Activated CD8-positive, alpha-beta memory T cell treated with anti-CD3 and anti-CD28 coated beads for 36 hours (primary cell): ENCODE data around the gene FAM53B. TPM values are rescaled to one million over a fixed set of nuclear protein-coding genes. Genes with fewer than 3 reads are reported as not detected.

Source experiments
- CTCF ChIA-PET: fragments of 350-600 bp; sonication (Branson Sonifier 250); formaldehyde crosslinking; loops from one replicate; lab custom pipeline; 2021; ENCODE audit warnings: antibody characterized with exemption; lab: Charles Lee
- POLR2A ChIA-PET: fragments of 350-600 bp; sonication (Branson Sonifier 250); formaldehyde crosslinking; loops from one replicate; lab custom pipeline; 2021; ENCODE audit warnings: antibody characterized with exemption; lab: Charles Lee
- total RNA-seq, 2 experiments: library from RNA; stranded (reverse); gene quantifications; one replicate each; pipeline ENCODE4 v1.2.3, GENCODE V29; 2021

FAM53B gene
- total RNA-seq, 2 experiments from 2014 or later, result 20.6 to 21.5 TPM

- CTCF ChIA-PET, result interaction anchor here (1.2 to 14.5 kb wide), 8 partner anchors 8 to 49 kb away, joined by 3 to 146 read pairs (median 6); no protein-coding TSS in a partner anchor
- POLR2A ChIA-PET, result interaction anchor here (0.7 to 3.6 kb wide), 12 partner anchors 9 to 83 kb away, joined by 3 to 51 read pairs (median 6); no protein-coding TSS in a partner anchor
Measured at GRCh38 chr10:124697443-124697836, 46.7 kb downstream of the FAM53B start.

- ChIA-PET CTCF (interaction anchor here (1.3 to 14.5 kb wide), 9 partner anchors 8 to 49 kb away, joined by 3 to 146 read pairs (median 5); no protein-coding TSS in a partner anchor), POLR2A (interaction anchor here (0.7 to 3.6 kb wide), 14 partner anchors 8 to 105 kb away, joined by 3 to 51 read pairs (median 4); partner anchors contain the start of gene ABRAXAS2)
Measured at GRCh38 chr10:124696446-124697392, 47.5 kb downstream of the FAM53B start.

GRCh38 chr10:124695259-124695658, 48.9 kb downstream of the FAM53B start:
- ChIA-PET POLR2A (interaction anchor here (2.9 to 3.6 kb wide), 2 partner anchors 23 to 28 kb away, joined by 10 to 51 read pairs; no protein-coding TSS in a partner anchor), CTCF (interaction anchor here (14.5 kb wide), 1 partner anchor 22 kb away, joined by 146 read pairs; no protein-coding TSS in a partner anchor)

DNA sequence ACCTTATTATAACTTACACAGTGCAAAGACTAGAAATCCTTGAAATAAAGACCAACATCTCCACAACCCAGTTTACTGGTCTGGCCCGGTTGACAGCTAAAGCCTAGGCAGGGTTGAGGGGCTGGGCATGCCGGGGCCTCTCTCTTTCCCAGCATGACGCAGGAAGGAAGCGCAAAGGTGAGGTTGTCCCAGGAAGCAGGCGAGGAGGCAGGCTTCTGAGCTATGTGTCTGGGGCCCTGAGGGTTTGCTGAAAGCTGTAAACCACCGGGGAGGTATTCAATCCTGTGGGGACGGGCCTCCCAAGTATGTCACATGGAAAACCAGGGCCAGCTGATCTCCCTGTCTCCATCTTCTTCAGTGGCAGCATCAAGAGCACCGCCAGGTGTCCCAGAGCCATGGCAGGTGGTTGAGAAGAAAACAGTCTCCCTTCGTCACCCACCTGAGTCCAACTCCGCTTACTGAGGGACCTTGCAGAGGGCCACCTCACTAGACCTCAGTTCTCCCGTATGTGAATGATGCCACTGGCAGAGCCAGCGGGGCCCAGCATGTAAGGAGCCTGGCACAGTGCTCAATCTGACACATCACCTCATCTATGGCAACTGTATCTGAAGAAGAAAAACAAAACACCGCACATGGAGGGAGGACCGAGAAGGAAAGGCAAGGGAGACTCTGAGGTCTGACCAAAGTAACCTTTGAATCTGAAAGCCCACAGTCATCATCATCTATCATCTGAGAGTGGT, 49.5 kb downstream of the FAM53B start:
- ChIA-PET CTCF (interaction anchor here (1.4 to 8.1 kb wide), 3 partner anchors 23 to 47 kb away, joined by 4 to 77 read pairs (median 8); no protein-coding TSS in a partner anchor), POLR2A (interaction anchor here (0.7 to 2.9 kb wide), 2 partner anchors 21 to 24 kb away, joined by 4 to 15 read pairs; no protein-coding TSS in a partner anchor)

DNA sequence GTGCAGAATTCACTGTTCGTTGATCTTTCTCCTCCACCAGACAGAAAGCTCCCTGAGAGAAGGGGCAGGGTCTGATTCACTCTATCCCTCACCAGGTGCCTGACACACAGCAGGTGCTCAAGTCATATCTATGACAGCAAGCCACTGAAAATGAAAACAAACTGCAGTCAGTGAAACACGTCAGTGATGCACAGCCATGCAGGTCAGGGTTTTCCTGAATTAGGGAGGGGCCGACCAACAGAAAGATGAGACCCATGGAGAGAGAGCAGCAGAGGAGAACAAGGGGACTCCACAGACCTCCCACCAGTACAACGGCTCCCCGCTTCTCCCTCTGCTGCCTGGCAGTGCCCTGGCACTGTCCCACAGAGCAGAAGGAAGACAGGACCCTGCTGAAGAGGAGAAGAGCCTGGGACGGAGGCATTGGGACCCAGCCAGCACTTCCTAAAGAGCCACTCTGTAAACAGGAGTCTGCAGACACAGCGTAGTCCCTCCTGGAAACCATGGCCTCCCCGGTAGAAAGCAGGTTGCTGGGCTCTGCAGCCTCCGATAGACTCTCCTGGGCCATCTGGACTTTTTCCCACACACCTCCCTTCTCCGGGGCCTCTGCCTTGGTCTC, 50.3 kb downstream of the FAM53B start:
- ChIA-PET POLR2A (interaction anchor here (2.9 kb wide), 1 partner anchor 24 kb away, joined by 15 read pairs; no protein-coding TSS in a partner anchor), CTCF (interaction anchor here (1.1 to 8.1 kb wide), 5 partner anchors 10 to 46 kb away, joined by 3 to 77 read pairs (median 5); no protein-coding TSS in a partner anchor)

DNA sequence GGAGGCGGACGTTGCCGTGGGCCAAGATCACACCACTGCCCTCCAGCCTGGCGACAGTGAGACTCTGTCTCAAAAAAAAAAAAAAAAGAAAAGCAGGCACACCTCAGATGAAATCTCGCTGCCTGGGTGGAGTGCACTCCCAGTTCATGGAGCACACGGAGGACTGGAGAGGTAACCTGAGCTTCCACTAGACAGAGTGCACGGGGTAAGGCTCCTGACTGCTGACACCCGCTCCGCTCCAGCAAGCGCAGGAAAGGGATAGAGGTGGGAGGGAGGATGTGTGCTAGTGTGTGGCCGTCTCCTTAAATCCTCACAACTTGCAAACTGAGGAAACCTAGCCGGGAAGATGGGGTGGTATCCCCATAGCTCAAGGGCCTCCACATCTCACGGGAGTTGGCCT, 50.8 kb downstream of the FAM53B start:
- ChIA-PET CTCF (interaction anchor here (0.9 to 8.1 kb wide), 6 partner anchors 9 to 46 kb away, joined by 3 to 77 read pairs (median 4); no protein-coding TSS in a partner anchor), POLR2A (interaction anchor here (2.9 kb wide), 1 partner anchor 25 kb away, joined by 15 read pairs; no protein-coding TSS in a partner anchor)

DNA sequence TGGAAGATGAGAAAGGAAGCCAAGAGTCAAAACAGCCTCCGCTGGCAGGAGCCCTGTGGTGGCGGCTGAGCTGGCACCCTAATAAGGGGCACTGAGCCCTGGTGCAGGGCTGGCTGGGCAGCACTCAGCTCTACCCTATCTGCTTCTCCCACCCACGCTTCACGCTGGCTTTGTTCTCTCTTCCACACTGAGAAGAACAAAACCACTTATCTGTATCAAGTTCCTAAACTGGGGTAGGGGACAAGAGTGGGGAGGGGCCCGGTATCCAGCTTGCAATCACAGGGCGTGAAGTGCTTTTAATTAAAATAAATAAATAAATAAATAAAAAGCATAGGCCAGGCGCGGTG, 52.1 kb downstream of the FAM53B start:
- CTCF ChIA-PET, result interaction anchor here (1.0 to 8.1 kb wide), 3 partner anchors 25 to 48 kb away, joined by 3 to 77 read pairs (median 3); no protein-coding TSS in a partner anchor

DNA sequence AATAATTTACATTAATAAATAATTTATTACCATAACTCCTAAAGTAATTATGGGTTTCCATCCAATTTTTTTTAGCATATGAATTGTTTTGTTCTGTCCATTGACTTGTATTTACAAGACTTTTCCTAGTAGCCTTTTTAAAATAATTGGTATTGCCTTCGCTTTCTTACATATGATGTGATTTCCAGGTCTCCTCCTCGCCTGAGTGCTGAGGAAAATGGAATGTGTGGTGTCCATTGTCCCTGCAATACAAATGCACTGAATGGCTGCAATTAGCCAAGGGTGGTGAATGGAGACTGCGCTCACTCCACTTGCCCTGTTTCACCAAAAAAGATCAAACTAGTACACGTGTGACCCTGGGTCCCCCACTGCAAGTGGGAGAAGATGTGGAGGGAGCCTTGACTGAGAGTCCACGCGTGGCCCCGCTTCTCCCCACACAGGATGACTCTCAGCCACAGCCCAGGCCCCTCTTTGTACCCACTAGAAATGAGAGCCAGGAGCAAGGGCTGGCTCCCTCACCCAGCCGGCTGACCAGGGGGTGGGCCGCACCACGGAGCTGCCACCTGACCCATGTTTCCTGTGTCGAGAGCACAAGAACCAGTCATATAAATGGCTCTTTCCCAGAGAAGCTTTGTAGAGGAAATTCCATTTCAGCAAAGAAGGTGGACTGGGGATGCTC, 52.6 kb downstream of the FAM53B start:
- ChIA-PET CTCF (interaction anchor here (0.9 to 8.1 kb wide), 5 partner anchors 16 to 49 kb away, joined by 3 to 77 read pairs (median 3); no protein-coding TSS in a partner anchor), POLR2A (interaction anchor here (4.6 kb wide), 1 partner anchor 26 kb away, joined by 71 read pairs; no protein-coding TSS in a partner anchor)

More for the DNA sequence above, 52.1 kb downstream of the FAM53B start:
- POLR2A ChIA-PET, result interaction anchor here (0.6 to 2.9 kb wide), 2 partner anchors 26 to 155 kb away, joined by 3 to 15 read pairs; no protein-coding TSS in a partner anchor

DNA sequence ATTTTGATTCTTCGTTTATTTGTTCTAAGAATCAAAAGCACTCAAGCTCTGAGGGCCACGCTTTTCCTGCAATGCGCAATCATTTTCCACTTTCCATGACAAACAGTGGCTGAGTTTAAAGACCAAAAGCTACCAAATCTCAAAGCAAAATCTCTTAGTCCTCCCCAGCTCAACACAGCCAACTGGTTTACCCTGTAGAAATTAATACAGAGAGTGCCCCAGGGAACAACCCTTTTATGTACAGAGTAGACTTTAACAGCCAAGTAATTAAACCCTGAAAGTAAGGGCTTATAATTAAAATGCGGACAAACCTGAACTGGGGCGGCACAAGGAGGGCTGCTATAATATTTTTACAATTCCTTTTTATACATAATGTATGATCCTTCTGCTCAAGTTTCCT, 53.2 kb downstream of the FAM53B start:
- CTCF ChIA-PET, result interaction anchor here (0.9 to 8.1 kb wide), 5 partner anchors 11 to 43 kb away, joined by 3 to 77 read pairs (median 4); no protein-coding TSS in a partner anchor
- POLR2A ChIA-PET, result interaction anchor here (2.6 to 4.6 kb wide), 2 partner anchors 27 to 33 kb away, joined by 22 to 71 read pairs; no protein-coding TSS in a partner anchor

DNA sequence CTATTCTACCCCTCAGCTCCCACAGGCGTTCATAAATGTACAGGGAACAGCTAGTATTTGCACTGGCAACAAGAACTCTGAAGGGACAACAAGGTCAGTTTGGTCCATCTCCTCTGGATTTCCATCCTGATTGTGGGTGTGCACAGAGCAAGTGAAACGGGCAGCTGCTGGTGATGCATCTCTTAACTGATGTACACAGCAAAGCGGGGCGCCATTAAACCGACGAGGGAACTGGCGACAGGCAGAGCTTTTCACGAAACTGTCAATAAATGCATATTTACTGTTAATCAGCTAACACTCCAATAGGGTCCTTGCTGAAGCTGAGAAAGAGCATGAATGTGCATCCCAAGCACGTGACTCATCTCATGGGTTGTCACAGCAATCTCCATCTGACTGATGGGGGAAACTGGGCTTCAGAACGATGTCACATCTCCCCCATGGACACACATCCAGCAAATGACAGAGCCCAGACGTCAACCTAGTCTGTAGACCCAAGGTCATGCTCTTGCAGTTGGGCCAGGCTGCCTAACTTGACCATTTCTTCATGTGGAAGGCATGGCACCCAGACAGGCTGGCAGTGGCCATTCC, 54.2 kb downstream of the FAM53B start:
- ChIA-PET POLR2A (interaction anchor here (1.7 to 4.6 kb wide), 6 partner anchors 8 to 52 kb away, joined by 14 to 71 read pairs (median 18); no protein-coding TSS in a partner anchor), CTCF (interaction anchor here (0.7 to 8.1 kb wide), 18 partner anchors 8 to 52 kb away, joined by 3 to 77 read pairs (median 6); no protein-coding TSS in a partner anchor)

DNA sequence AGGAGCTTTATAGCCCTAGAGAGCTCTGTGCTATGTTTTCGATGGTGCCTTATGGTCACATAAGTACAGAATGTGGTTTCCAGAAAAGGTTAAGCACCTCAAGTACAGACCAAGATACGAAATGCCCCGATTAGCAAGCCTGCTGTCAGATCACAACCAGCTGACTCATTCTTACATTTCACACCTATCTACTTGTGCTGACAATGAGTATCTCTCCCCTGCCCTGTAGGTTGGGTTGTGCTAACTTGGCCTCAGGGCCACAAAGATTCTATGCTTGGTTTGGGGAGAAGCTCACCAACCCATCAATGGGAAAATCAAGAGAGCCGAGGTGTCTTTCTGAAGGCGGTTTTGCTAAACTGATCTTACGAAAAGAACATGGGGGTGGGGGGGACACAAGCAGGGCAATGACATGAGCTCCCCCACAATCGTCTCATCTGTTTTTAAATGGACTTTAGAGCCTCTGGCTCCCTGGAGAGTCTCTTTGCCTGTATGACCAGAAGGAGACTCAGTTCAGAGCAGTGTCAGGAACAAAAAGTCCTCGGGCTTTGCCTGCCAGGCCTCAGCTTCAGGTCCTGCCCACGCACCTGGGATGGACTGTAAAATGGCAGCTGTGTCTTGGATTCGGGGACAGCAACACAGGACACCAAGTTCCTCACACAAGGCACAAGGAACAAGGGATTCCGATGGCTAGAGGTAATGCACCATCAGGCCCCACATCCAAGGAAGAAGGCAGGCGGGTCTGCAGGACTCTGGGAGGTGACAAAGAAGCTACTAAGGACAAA, 55.1 kb downstream of the FAM53B start:
- CTCF ChIA-PET, result interaction anchor here (0.6 to 8.1 kb wide), 28 partner anchors 8 to 77 kb away, joined by 3 to 77 read pairs (median 5); no protein-coding TSS in a partner anchor
- POLR2A ChIA-PET, result interaction anchor here (0.8 to 4.6 kb wide), 15 partner anchors 8 to 53 kb away, joined by 3 to 71 read pairs (median 8); no protein-coding TSS in a partner anchor

DNA sequence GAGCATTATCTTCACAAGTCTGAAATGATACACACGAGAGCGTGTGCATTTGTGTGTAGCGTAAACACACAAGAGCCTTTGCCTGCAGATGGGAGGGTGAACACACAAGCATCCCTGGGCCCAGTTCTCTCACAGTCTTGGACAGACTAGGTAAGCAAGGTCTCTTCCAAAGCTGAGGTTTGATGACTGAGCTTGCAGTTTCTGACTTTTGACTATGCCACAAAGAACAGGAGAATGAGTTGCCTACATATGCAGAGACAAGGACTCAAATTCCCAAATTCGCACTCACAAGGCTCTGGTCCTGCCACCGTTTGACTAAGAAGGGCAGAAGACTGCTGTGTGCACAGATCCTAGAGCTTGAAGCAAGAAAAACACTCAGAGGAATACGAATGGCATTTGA, 55.8 kb downstream of the FAM53B start:
- ChIA-PET POLR2A (interaction anchor here (0.6 to 4.6 kb wide), 16 partner anchors 9 to 70 kb away, joined by 3 to 71 read pairs (median 7); no protein-coding TSS in a partner anchor), CTCF (interaction anchor here (0.8 to 8.1 kb wide), 25 partner anchors 8 to 76 kb away, joined by 3 to 77 read pairs (median 6); no protein-coding TSS in a partner anchor)

- CTCF ChIA-PET, result interaction anchor here (1.0 to 8.1 kb wide), 8 partner anchors 8 to 59 kb away, joined by 3 to 77 read pairs (median 6); no protein-coding TSS in a partner anchor
- POLR2A ChIA-PET, result interaction anchor here (4.6 kb wide), 1 partner anchor 31 kb away, joined by 71 read pairs; no protein-coding TSS in a partner anchor
Measured at GRCh38 chr10:124686707-124687376, 57.3 kb downstream of the FAM53B start.

DNA sequence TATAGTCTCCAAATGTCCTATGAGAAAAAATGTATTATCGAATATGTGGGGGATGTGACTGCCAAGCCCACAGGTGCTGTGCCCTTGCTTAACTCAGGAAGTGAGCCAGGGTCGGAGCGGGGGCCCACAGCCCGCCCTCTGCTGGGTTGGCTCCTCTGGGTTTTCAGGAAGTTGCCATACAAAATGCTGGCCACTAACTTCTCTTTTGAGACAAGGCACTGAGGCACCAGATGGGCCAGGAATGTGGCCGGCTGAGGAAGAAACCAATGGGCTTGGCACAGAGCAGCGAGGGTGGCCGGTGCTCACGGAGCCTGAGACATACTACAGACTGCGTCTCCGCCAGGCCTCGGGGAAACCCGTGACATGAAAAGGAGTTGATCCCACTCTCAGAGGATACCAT, 58.9 kb downstream of the FAM53B start:
- ChIA-PET POLR2A (no interaction called here), CTCF (interaction anchor here (0.8 to 2.3 kb wide), 4 partner anchors 14 to 38 kb away, joined by 3 to 6 read pairs (median 4); no protein-coding TSS in a partner anchor)

DNA sequence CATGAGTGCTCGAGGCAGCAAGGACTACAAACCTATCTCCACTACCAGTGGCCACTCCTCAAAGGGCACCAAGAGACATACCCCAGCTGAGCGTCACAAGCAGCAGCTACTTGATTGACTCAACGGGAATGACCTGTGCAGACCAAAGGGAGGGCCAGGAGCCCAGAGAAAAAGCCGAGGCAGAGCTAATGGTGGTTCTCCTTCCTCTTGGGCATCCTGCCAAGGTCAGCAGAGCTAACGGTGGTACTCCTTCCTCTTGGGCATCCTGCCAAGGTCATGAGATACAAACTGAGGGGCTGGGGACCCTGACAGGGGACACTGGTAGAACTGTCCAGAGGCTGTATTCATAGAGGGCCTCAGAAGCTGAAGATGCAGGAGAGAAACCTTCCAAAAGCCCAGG, 60.4 kb downstream of the FAM53B start:
- POLR2A ChIA-PET, result no interaction called here
- CTCF ChIA-PET, result interaction anchor here (0.6 to 2.3 kb wide), 2 partner anchors 34 to 65 kb away, joined by 3 to 6 read pairs; no protein-coding TSS in a partner anchor
